ENCODE measurements around the gene ITPR1. TPM values are rescaled to one million over a fixed set of nuclear protein-coding genes. Genes with fewer than 3 reads are reported as not detected.

ITPR1 gene
- total RNA-seq, 2 donors from 2014 or later = 254 to 283 TPM

DNA sequence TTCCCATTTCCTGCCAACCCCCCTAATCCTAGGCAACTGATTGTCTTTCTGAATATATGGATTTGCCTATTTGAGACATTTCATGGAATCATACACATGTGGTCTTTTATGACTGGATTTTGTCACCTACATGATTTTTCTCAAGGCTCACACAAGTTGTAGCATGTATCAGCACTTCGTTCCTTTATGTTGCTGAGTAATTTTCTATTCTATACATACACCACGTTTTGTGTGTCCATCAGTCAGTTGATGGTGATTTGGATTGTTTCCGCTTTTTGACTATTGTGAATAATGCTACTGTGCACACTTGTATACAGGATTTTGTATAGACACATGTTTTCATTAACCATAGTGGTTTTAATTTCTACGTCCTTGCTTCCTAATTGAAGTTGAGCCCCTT lies 203.1 kb downstream of the ITPR1 start:
- no peaks in the 10 kb centered on the region for H3K4me1 ChIP-seq (ENCODE audit: control insufficient read depth in 1 of 2, low read depth in 2 of 2)
- H3K27me3 ChIP-seq (replicated peaks; ENCODE audit: insufficient read depth) = no peaks in the 10 kb centered on the region
- peaks cover 41% of the 10 kb centered on the region for H3K36me3 ChIP-seq
- ATAC-seq (ENCODE audit: insufficient number of reproducible peaks, low FRiP score, low read depth) (no peak), DNase-seq (ENCODE audit: low spot score) (no peak)
- no peak for TF ChIP-seq CTCF (IDR thresholded peaks at IDR 0.05)
- H3K27ac ChIP-seq = no peak overlapping the region
- no peaks in the 10 kb centered on the region for H3K9me3 ChIP-seq
- H3K4me3 ChIP-seq = no peak overlapping the region

- Histone ChIP-seq H3K9me3 (no peaks in the 10 kb centered on the region), H3K4me1 (ENCODE audit: control insufficient read depth in 1 of 2, low read depth in 2 of 2) (peaks cover 3 to 7% of the 10 kb centered on the region in 2 donors), H3K4me3 (no peak overlapping the region), H3K36me3 (peaks cover 33% of the 10 kb centered on the region), H3K27ac (no peak overlapping the region), H3K27me3 (replicated peaks; ENCODE audit: insufficient read depth) (no peaks in the 10 kb centered on the region)
- DNase-seq (ENCODE audit: low spot score) = no peak
- no peak for TF ChIP-seq CTCF (IDR thresholded peaks at IDR 0.05)
- ATAC-seq (ENCODE audit: insufficient number of reproducible peaks, low FRiP score, low read depth) = no peak
Observed at GRCh38 chr3:4698125-4698821, 205.1 kb downstream of the ITPR1 start.

DNA sequence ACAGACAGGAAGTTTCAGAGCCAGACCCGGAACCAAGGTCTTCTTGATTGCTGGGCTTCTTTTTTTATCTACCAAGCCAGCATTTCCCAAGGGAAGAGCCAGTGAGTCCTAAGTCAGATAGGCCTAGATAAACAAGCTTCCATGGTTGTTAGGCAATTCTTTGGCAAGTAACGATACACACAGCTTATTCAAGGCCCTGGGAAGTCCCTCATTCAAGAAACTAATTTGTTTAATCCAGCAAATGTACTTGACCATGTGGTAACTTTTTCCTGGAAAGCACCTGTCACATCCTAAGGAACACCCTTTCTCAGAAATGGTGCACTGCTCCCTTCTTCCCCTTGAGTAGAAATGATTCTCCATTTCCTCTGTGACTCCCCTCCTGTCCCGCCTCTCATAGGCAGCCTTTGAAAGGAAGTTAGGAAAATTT lies 209.9 kb downstream of the ITPR1 start:
- no peaks in the 10 kb centered on the region for H3K9me3 ChIP-seq
- no peak for TF ChIP-seq CTCF (IDR thresholded peaks at IDR 0.05)
- H3K4me1 ChIP-seq (ENCODE audit: control insufficient read depth in 1 of 2, low read depth in 2 of 2) = peaks cover 3 to 7% of the 10 kb centered on the region in 2 donors
- peak overlapping the region; percentile 0 to 14 for H3K27ac ChIP-seq
- peaks cover 55% of the 10 kb centered on the region for H3K36me3 ChIP-seq
- H3K27me3 ChIP-seq (replicated peaks; ENCODE audit: insufficient read depth) = no peaks in the 10 kb centered on the region
- DNase-seq (ENCODE audit: low spot score) (no peak), ATAC-seq (ENCODE audit: insufficient number of reproducible peaks, low FRiP score, low read depth) (peak; percentile 62)
- no peak overlapping the region for H3K4me3 ChIP-seq

- Histone ChIP-seq H3K4me3 (no peak overlapping the region), H3K36me3 (peaks cover 60% of the 10 kb centered on the region), H3K4me1 (ENCODE audit: control insufficient read depth in 1 of 2, low read depth in 2 of 2) (peaks cover 3 to 7% of the 10 kb centered on the region in 2 donors), H3K9me3 (no peaks in the 10 kb centered on the region), H3K27me3 (replicated peaks; ENCODE audit: insufficient read depth) (no peaks in the 10 kb centered on the region), H3K27ac (no peak overlapping the region)
- no peak for TF ChIP-seq CTCF (IDR thresholded peaks at IDR 0.05)
- no peak for DNase-seq (ENCODE audit: low spot score)
- no peak for ATAC-seq (ENCODE audit: insufficient number of reproducible peaks, low FRiP score, low read depth)
Observed at GRCh38 chr3:4704552-4704951, 211.4 kb downstream of the ITPR1 start.

DNA sequence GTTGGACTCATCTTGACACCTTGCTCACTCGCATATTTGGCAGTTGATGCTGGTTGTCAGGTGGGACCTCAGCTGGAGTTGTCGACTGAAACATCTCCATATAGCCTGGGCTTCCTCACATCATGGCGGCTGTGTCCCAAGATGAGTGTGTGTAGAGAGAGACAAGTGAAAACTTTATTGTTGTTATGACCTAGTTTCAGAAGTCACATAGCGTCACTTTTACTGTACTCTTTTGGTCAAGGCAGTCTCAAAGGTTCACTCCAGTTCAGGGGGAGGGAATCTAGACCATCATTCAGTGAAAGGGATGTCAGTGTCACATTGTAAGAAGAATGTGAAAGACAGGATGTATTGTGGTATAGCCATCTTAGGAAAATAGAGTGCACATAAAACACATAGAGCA lies 214.2 kb downstream of the ITPR1 start:
- DNase-seq (ENCODE audit: low spot score) (no peak), ATAC-seq (ENCODE audit: insufficient number of reproducible peaks, low FRiP score, low read depth) (no peak)
- Histone ChIP-seq H3K27me3 (replicated peaks; ENCODE audit: insufficient read depth) (no peaks in the 10 kb centered on the region), H3K9me3 (no peaks in the 10 kb centered on the region), H3K27ac (no peak overlapping the region), H3K4me1 (ENCODE audit: control insufficient read depth in 1 of 2, low read depth in 2 of 2) (peaks cover 3 to 7% of the 10 kb centered on the region in 2 donors), H3K4me3 (no peak overlapping the region), H3K36me3 (peaks cover 50% of the 10 kb centered on the region)
- TF ChIP-seq CTCF (IDR thresholded peaks at IDR 0.05) = no peak

Measured in thoracic aorta (tissue), 2 donors.